Fibroblast of lung (primary cell): ENCODE results near the gene MAP3K3. TPM values are rescaled to one million over a fixed set of nuclear protein-coding genes. Genes with fewer than 3 reads are reported as not detected.

Experiments
- DNase-seq, 2 donors: peaks; one replicate each; pipeline versions ENCODE4 v3.0.0 to v3.0.0-alpha.2; 2010; ENCODE audit warnings: low read depth in 2 of 2
- H2AFZ ChIP-seq: 2 replicates; pipeline ENCODE4 v1.5.1; 2012; ENCODE audit warnings: low read length, control low read depth, inconsistent platforms
- H3K27ac ChIP-seq: 2 replicates; pipeline ENCODE4 v1.5.1; 2011; ENCODE audit warnings: low read length, control low read depth; ENCODE audit not compliant: insufficient read depth
- H3K27me3 ChIP-seq: 2 replicates; pipeline ENCODE4 v1.5.1; 2011; ENCODE audit warnings: mild to moderate bottlenecking, low read length; ENCODE audit not compliant: control insufficient read depth, insufficient read depth
- H3K36me3 ChIP-seq: 2 replicates; pipeline ENCODE4 v1.5.1; 2011; ENCODE audit warnings: low read length; ENCODE audit not compliant: control insufficient read depth, insufficient read depth
- H3K4me1 ChIP-seq: 2 replicates; pipeline ENCODE4 v1.5.1; 2011; ENCODE audit warnings: low read length; ENCODE audit not compliant: control insufficient read depth, insufficient read depth; ENCODE audit errors: extremely low read depth
- H3K4me2 ChIP-seq: 2 replicates; pipeline ENCODE4 v1.5.1; 2011; ENCODE audit warnings: low read length, control low read depth; ENCODE audit not compliant: insufficient read depth; ENCODE audit errors: extremely low read depth
- H3K4me3 ChIP-seq, 4 experiments: fragments of 200-600 bp in 1 of 4; sonication (generic) in 1 of 4; replicated peaks in 1 of 4; 2 replicates each; pipeline ENCODE4 v1.5.1; 2011 to 2016; ENCODE audit warnings: low read length in 4 of 4, low read depth in 3 of 4, mild to moderate bottlenecking in 3 of 4, control low read depth in 2 of 4, inconsistent platforms in 1 of 4, mixed read lengths in 1 of 4; ENCODE audit not compliant: insufficient read depth in 1 of 4; ENCODE audit errors: control extremely low read depth in 1 of 4
- H3K79me2 ChIP-seq: 2 replicates; pipeline ENCODE4 v1.5.1; 2012; ENCODE audit warnings: mild to moderate bottlenecking, low read length, inconsistent platforms; ENCODE audit not compliant: control insufficient read depth, insufficient read depth
- H3K9ac ChIP-seq: 2 replicates; pipeline ENCODE4 v1.5.1; 2011; ENCODE audit warnings: mild to moderate bottlenecking, low read length, control low read depth; ENCODE audit not compliant: insufficient read depth
- H3K9me3 ChIP-seq: 2 replicates; pipeline ENCODE4 v1.5.1; 2012; ENCODE audit warnings: low read depth, low read length; ENCODE audit not compliant: control insufficient read depth, insufficient read depth
- H4K20me1 ChIP-seq: 2 replicates; pipeline ENCODE4 v1.5.1; 2011; ENCODE audit warnings: low read length; ENCODE audit not compliant: control insufficient read depth, insufficient read depth; ENCODE audit errors: extremely low read depth
- CTCF ChIP-seq, 2 donors: IDR thresholded peaks in 1 of 2; conservative IDR thresholded peaks in 1 of 2; 1 replicate in 1 of 2; 2 replicates in 1 of 2; pipeline ENCODE4 v1.5.1; 2011 to 2012; ENCODE audit warnings: low read length in 2 of 2, control low read depth in 1 of 2, inconsistent platforms in 1 of 2, low read depth in 1 of 2, mild to moderate bottlenecking in 1 of 2
- EZH2 ChIP-seq: IDR thresholded peaks from 2 replicates; pipeline ENCODE4 v1.5.1; 2012; ENCODE audit warnings: low read length, control low read depth, mild to moderate bottlenecking; ENCODE audit errors: missing control alignments
- polyA plus RNA-seq, 2 donors: library from polyadenylated mRNA; depleted of rRNA in 1 of 2; stranded (reverse) in 1 of 2; unstranded in 1 of 2; fragments of >200 nt; gene quantifications; 2 replicates each; pipeline ENCODE4 v1.2.1, GENCODE V29; 2011 to 2012; ENCODE audit warnings: missing spikeins in 1 of 2
- total RNA-seq: library from RNA; depleted of rRNA; stranded (reverse); fragments of >200 nt; gene quantifications from 2 replicates; pipeline ENCODE4 v1.2.1, GENCODE V29; 2014

MAP3K3 gene
- total and polyA plus RNA-seq, 2 donors (not counting 1 experiment from before 2014, with no cell fraction given) = 13.8 to 32.0 TPM

DNA sequence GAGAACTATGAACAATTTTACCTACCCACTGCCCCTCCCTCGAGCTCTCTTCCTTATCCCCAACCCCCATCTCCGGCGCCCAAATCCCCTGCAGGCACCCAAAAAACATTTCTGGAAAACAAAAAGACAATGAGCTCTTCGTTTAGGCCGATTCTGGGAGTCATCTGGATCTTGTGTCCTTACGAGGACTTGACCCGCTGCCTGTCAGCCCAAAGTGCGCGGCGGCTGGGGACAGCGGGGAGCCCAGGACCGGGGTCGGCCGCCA lies 118.9 kb downstream of the MAP3K3 start:
- peak overlapping the region; percentile 29 for H3K4me2 ChIP-seq
- H4K20me1 ChIP-seq = no peaks in the 10 kb centered on the region
- H3K9me3 ChIP-seq = no peaks in the 10 kb centered on the region
- peaks cover 2% of the 10 kb centered on the region for H3K36me3 ChIP-seq
- H3K9ac ChIP-seq = peak overlapping the region; percentile 79
- peaks cover 13% of the 10 kb centered on the region for H3K79me2 ChIP-seq
- H2AFZ ChIP-seq = peak overlapping the region; percentile 73
- peaks cover 3% of the 10 kb centered on the region for H3K4me1 ChIP-seq
- H3K27ac ChIP-seq = peak overlapping the region; percentile 80
- DNase-seq = no peak
- peak overlapping the region; percentile 84 to 96 (median 92) for H3K4me3 ChIP-seq
- TF ChIP-seq CTCF (conservative IDR thresholded peaks at IDR 0.05 in 1 of 2, IDR thresholded peaks at IDR 0.05 in 1 of 2; ENCODE audit: low read depth in 1 of 2, low read length in 2 of 2) = no peak
- TF ChIP-seq EZH2 = no peak
- H3K27me3 ChIP-seq = no peaks in the 10 kb centered on the region

DNA sequence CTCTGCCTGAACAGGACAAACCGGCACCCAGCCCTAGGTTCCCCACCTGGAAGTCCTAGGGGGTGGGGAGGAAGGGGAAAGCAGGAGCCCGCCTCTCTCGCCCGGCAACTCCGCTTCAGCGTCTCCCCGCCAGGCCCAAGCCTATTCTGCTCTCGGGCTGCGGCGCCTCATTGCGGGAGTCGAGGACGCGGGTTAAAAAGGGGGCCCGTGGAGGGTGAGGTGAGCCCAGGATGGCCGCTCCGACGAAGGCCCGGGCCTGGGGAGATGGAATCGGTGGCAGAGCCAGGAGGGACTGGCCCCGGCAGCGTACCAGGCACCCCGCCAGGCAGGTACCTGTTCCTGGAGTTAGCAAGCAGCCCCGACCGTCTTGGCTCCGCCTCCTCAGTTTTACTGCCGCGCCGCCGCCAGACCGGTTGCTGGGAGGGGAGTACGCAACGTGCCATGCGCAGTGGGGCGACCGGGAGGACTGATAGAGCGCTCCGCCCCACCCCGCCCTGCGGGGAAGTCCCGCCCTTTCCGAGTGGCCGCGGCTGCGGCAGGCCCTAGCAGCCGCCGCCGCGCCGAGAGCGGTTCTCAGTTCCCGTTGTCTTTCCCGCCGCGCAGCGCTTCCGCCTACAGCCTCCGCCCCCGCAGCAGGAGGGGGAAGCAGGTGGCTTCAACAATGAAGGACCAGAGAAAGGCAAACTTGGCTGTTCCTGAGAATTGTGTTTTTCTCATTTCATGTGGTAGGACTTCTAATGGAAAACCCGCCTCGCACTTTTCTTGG lies 119.4 kb downstream of the MAP3K3 start, which contains the start of gene STRADA:
TSS of gene STRADA (minus strand) at position 392 of the 766 bp plus-strand sequence. CDS start 13,430 bp downstream, outside the sequence.
- no peak for TF ChIP-seq EZH2
- peak; percentile 95 for DNase-seq
- Histone ChIP-seq H3K27ac (peak within 1 kb of the TSS; percentile 80), H3K27me3 (no peaks in the 10 kb centered on the region), H3K9me3 (no peaks in the 10 kb centered on the region), H3K4me3 (peak within 1 kb of the TSS; percentile 84 to 96 (median 92)), H3K9ac (peak within 1 kb of the TSS; percentile 79), H4K20me1 (no peaks in the 10 kb centered on the region), H3K4me1 (peaks cover 3% of the 10 kb centered on the region), H3K4me2 (peak within 1 kb of the TSS; percentile 98), H3K79me2 (peaks cover 13% of the 10 kb centered on the region), H2AFZ (peak within 1 kb of the TSS; percentile 75), H3K36me3 (peaks cover 2% of the 10 kb centered on the region)

Other genes starting within 250 kb of the MAP3K3 start
- gene CYB561, start 176.1 kb upstream of the MAP3K3 start, total RNA-seq = 11.6 and 13.7 TPM in 2 replicates
- 7.6 and 7.8 TPM in 2 replicates for gene CYB561, start 176.1 kb upstream of the MAP3K3 start, polyA plus RNA-seq
- gene ACE, start 145.4 kb upstream of the MAP3K3 start, total RNA-seq = 2.5 and 2.6 TPM in 2 replicates
- 0.92 and 3.4 TPM in 2 replicates for gene ACE, start 145.4 kb upstream of the MAP3K3 start, polyA plus RNA-seq
- not detected in 2 replicates for gene KCNH6, start 99.1 kb upstream of the MAP3K3 start, total RNA-seq
- not detected in 2 replicates for gene KCNH6, start 99.1 kb upstream of the MAP3K3 start, polyA plus RNA-seq
- 10.0 and 13.9 TPM in 2 replicates for gene DCAF7, start 71.9 kb upstream of the MAP3K3 start, total RNA-seq
- 38.8 and 42.6 TPM in 2 replicates for gene DCAF7, start 71.9 kb upstream of the MAP3K3 start, polyA plus RNA-seq
- gene TACO1, start 21.5 kb upstream of the MAP3K3 start, total RNA-seq = 18.7 and 20.3 TPM in 2 replicates
- 26.9 and 35.1 TPM in 2 replicates for gene TACO1, start 21.5 kb upstream of the MAP3K3 start, polyA plus RNA-seq
- 3.1 and 3.3 TPM in 2 replicates for gene LIMD2, start 77.7 kb downstream of the MAP3K3 start, total RNA-seq
- gene LIMD2, start 77.7 kb downstream of the MAP3K3 start, polyA plus RNA-seq = 2.9 TPM in 2 replicates
- 14.6 and 22.8 TPM in 2 replicates for gene STRADA, start 119.4 kb downstream of the MAP3K3 start, total RNA-seq
- gene STRADA, start 119.4 kb downstream of the MAP3K3 start, polyA plus RNA-seq = 22.8 and 29.2 TPM in 2 replicates
- gene CCDC47, start 151.2 kb downstream of the MAP3K3 start, total RNA-seq = 64.5 and 65.6 TPM in 2 replicates
- 72.3 and 83.2 TPM in 2 replicates for gene CCDC47, start 151.2 kb downstream of the MAP3K3 start, polyA plus RNA-seq
- 53.4 and 61.8 TPM in 2 replicates for gene DDX42, start 151.8 kb downstream of the MAP3K3 start, total RNA-seq
- gene DDX42, start 151.8 kb downstream of the MAP3K3 start, polyA plus RNA-seq = 67.0 and 81.5 TPM in 2 replicates
- gene PSMC5, start 205.0 kb downstream of the MAP3K3 start, total RNA-seq = 61.9 and 66.9 TPM in 2 replicates
- gene PSMC5, start 205.0 kb downstream of the MAP3K3 start, polyA plus RNA-seq = 216 and 276 TPM in 2 replicates
- gene FTSJ3, start 205.2 kb downstream of the MAP3K3 start, total RNA-seq = 61.8 and 86.5 TPM in 2 replicates
- gene FTSJ3, start 205.2 kb downstream of the MAP3K3 start, polyA plus RNA-seq = 37.8 and 62.2 TPM in 2 replicates
- 87.0 and 94.5 TPM in 2 replicates for gene SMARCD2, start 220.3 kb downstream of the MAP3K3 start, total RNA-seq
- 51.1 and 57.9 TPM in 2 replicates for gene SMARCD2, start 220.3 kb downstream of the MAP3K3 start, polyA plus RNA-seq